Caco-2 (cell line): ENCODE measurements around the gene SOX5. TPM values are rescaled to one million over a fixed set of nuclear protein-coding genes. Genes with fewer than 3 reads are reported as not detected.

Experiments used
- BruUV-seq: library from RNA; stranded (reverse); fragments of 400-500 nt; replicated peaks from 2 replicates; lab custom pipeline; 2021; lab: Mats Ljungman, UMichigan
- CTCF ChIA-PET: fragments of 300-600 bp; sonication (Branson Sonifier 250); formaldehyde crosslinking; loops from one replicate; lab custom pipeline; 2022; ENCODE audit warnings: antibody characterized with exemption; lab: Charles Lee
- POLR2A ChIA-PET: fragments of 300-600 bp; sonication (Branson Sonifier 250); formaldehyde crosslinking; loops from one replicate; lab custom pipeline; 2022; ENCODE audit warnings: antibody characterized with exemption; lab: Charles Lee
- DNase-seq, 2 experiments: peaks; one replicate each; pipeline versions ENCODE4 v3.0.0 to v3.0.0-alpha.2; 2020 to 2022
- H3K27me3 ChIP-seq: replicated peaks from 2 replicates; pipeline ENCODE4 v1.6.0; 2011; ENCODE audit warnings: low read length; ENCODE audit not compliant: control insufficient read depth, insufficient read depth
- H3K36me3 ChIP-seq: 2 replicates; pipeline ENCODE4 v1.5.1; 2011; ENCODE audit warnings: low read length; ENCODE audit not compliant: control insufficient read depth, insufficient read depth
- H3K4me1 ChIP-seq: fragments of 250-450 bp; sonication (Bioruptor Pico); 2 replicates; pipeline ENCODE4 v1.5.1; 2020; ENCODE audit warnings: mild to moderate bottlenecking
- H3K4me3 ChIP-seq: 2 replicates; pipeline ENCODE4 v1.5.1; 2011; ENCODE audit warnings: low read depth, mild to moderate bottlenecking, control low read depth, low read length
- H3K9me3 ChIP-seq: fragments of 250-450 bp; sonication (Bioruptor Pico); 2 replicates; pipeline ENCODE4 v1.5.1; 2020; ENCODE audit warnings: mild to moderate bottlenecking, moderate library complexity
- H3K27ac Mint-ChIP-seq: one replicate; pipeline ENCODE4 v1.8.0; 2022; ENCODE audit warnings: mixed read lengths; ENCODE audit not compliant: unreplicated experiment
- H3K27me3 Mint-ChIP-seq: one replicate; pipeline ENCODE4 v1.8.0; 2022; ENCODE audit warnings: mixed read lengths; ENCODE audit not compliant: insufficient read depth, unreplicated experiment
- H3K36me3 Mint-ChIP-seq: one replicate; pipeline ENCODE4 v1.8.0; 2022; ENCODE audit warnings: mild to moderate bottlenecking, mixed read lengths; ENCODE audit not compliant: insufficient read depth, unreplicated experiment
- H3K4me1 Mint-ChIP-seq: one replicate; pipeline ENCODE4 v1.8.0; 2022; ENCODE audit warnings: low read depth, mixed read lengths; ENCODE audit not compliant: unreplicated experiment
- H3K4me3 Mint-ChIP-seq: one replicate; pipeline ENCODE4 v1.8.0; 2022; ENCODE audit warnings: mild to moderate bottlenecking, moderate library complexity, mixed read lengths; ENCODE audit not compliant: unreplicated experiment
- H3K9me3 Mint-ChIP-seq: one replicate; pipeline ENCODE4 v1.8.0; 2022; ENCODE audit warnings: mixed read lengths; ENCODE audit not compliant: unreplicated experiment
- CTCF ChIP-seq, 2 experiments: fragments of 200-600 bp in 1 of 2; IDR thresholded peaks; 1 replicate in 1 of 2; 2 replicates in 1 of 2; pipeline versions ENCODE4 v1.5.1 to v1.8.0; 2011 to 2022; ENCODE audit warnings: antibody characterized with exemption in 1 of 2, control low read depth in 1 of 2, inconsistent platforms in 1 of 2, low read depth in 1 of 2, low read length in 1 of 2, mild to moderate bottlenecking in 1 of 2, moderate library complexity in 1 of 2; ENCODE audit not compliant: insufficient read depth in 1 of 2, severe bottlenecking in 1 of 2, unreplicated experiment in 1 of 2
- intact Hi-C: fragments of 100-400 bp; cut with micrococcal nuclease; formaldehyde crosslinking; loops from one replicate; pipeline ENCODE4 v1.10.0; 2022; ENCODE audit not compliant: unreplicated experiment
- total RNA-seq: library from RNA; stranded (reverse); gene quantifications from 2 replicates; pipeline ENCODE4 v1.2.3, GENCODE V29; 2022

Gene SOX5
- total RNA-seq, 1 experiment from 2014 or later: 15.4 TPM

GRCh38 chr12:23757541-23757962, 191.9 kb downstream of the SOX5 start:
- intact Hi-C loops: loop anchor here (1.0 to 5.0 kb wide), 4 partner anchors 19 to 189 kb away; no protein-coding TSS in a partner anchor
- CTCF ChIA-PET: interaction anchor here (0.6 kb wide), 1 partner anchor 10 kb away, joined by 4 read pairs; no protein-coding TSS in a partner anchor
- Mint-ChIP-seq H3K27ac (peak overlapping the region; percentile 92), H3K4me1 (peaks cover 44% of the 10 kb centered on the region), H3K9me3 (peaks cover 11% of the 10 kb centered on the region), H3K36me3 (no peaks in the 10 kb centered on the region), H3K27me3 (no peaks in the 10 kb centered on the region), H3K4me3 (peak overlapping the region; percentile 39)
- no TSS peak for BruUV-seq
- no peak overlapping the region for H3K4me3 ChIP-seq
- peaks cover 27% of the 10 kb centered on the region for H3K4me1 ChIP-seq
- H3K27me3 ChIP-seq: no peaks in the 10 kb centered on the region
- POLR2A ChIA-PET: no interaction called here
- H3K36me3 ChIP-seq: no peaks in the 10 kb centered on the region
- no peaks in the 10 kb centered on the region for H3K9me3 ChIP-seq
- peak; percentile 61 to 79 for DNase-seq
- TF ChIP-seq CTCF (IDR thresholded peaks at IDR 0.05; ENCODE audit: insufficient read depth in 1 of 2, low read depth in 1 of 2, low read length in 1 of 2, severe bottlenecking in 1 of 2, unreplicated experiment in 1 of 2): no peak

GRCh38 chr12:23756416-23756815, 193.1 kb downstream of the SOX5 start:
- Mint-ChIP-seq H3K4me3 (no peak overlapping the region), H3K4me1 (peaks cover 44% of the 10 kb centered on the region), H3K36me3 (no peaks in the 10 kb centered on the region), H3K27me3 (no peaks in the 10 kb centered on the region), H3K27ac (peak overlapping the region; percentile 92), H3K9me3 (peaks cover 11% of the 10 kb centered on the region)
- TF ChIP-seq CTCF (IDR thresholded peaks at IDR 0.05; ENCODE audit: insufficient read depth in 1 of 2, low read depth in 1 of 2, low read length in 1 of 2, severe bottlenecking in 1 of 2, unreplicated experiment in 1 of 2): no peak
- Histone ChIP-seq H3K27me3 (no peaks in the 10 kb centered on the region), H3K9me3 (no peaks in the 10 kb centered on the region), H3K36me3 (no peaks in the 10 kb centered on the region), H3K4me1 (peaks cover 27% of the 10 kb centered on the region), H3K4me3 (no peak overlapping the region)
- intact Hi-C loops: loop anchor here (2.0 to 5.0 kb wide), 2 partner anchors 34 to 190 kb away; no protein-coding TSS in a partner anchor
- BruUV-seq: no TSS peak
- no peak for DNase-seq
- POLR2A ChIA-PET: no interaction called here
- CTCF ChIA-PET: no interaction called here

- no peaks in the 10 kb centered on the region for H3K36me3 ChIP-seq
- no peaks in the 10 kb centered on the region for H3K9me3 ChIP-seq
- no peak overlapping the region for H3K4me3 ChIP-seq
- CTCF ChIA-PET: no interaction called here
- POLR2A ChIA-PET: no interaction called here
- Mint-ChIP-seq H3K4me3 (no peak overlapping the region), H3K27me3 (no peaks in the 10 kb centered on the region), H3K36me3 (no peaks in the 10 kb centered on the region), H3K9me3 (no peaks in the 10 kb centered on the region), H3K4me1 (peaks cover 32% of the 10 kb centered on the region), H3K27ac (no peak overlapping the region)
- no peak for TF ChIP-seq CTCF (IDR thresholded peaks at IDR 0.05; ENCODE audit: insufficient read depth in 1 of 2, low read depth in 1 of 2, low read length in 1 of 2, severe bottlenecking in 1 of 2, unreplicated experiment in 1 of 2)
- no peak for DNase-seq
- H3K4me1 ChIP-seq: peaks cover 24% of the 10 kb centered on the region
- BruUV-seq: no TSS peak
- intact Hi-C loops: no loop called here
- no peaks in the 10 kb centered on the region for H3K27me3 ChIP-seq
Observed at GRCh38 chr12:23753628-23754365, 195.7 kb downstream of the SOX5 start.
